Common myeloid progenitor, CD34-positive (primary cell): ENCODE data around the gene NTHL1.
A peak's percentile ranks its signal among the peaks of the same experiment; 100 is the strongest.

ENCODE experiments used
- CTCF ChIA-PET: fragments of 350-600 bp; sonication (Branson Sonifier 250); formaldehyde crosslinking; loops from one replicate; lab custom pipeline; 2021; ENCODE audit warnings: antibody characterized with exemption; lab: Charles Lee
- POLR2A ChIA-PET: fragments of 350-600 bp; sonication (Branson Sonifier 250); formaldehyde crosslinking; loops from one replicate; lab custom pipeline; 2021; ENCODE audit warnings: antibody characterized with exemption; lab: Charles Lee
- DNase-seq, 3 donors: peaks; one replicate each; pipeline versions ENCODE4 v3.0.0 to v3.0.0-alpha.2; 2013
- H3K27ac ChIP-seq, 2 experiments: 1 replicate in 1 of 2; 2 replicates in 1 of 2; pipeline ENCODE4 v1.7.0; 2013; ENCODE audit warnings: inconsistent platforms in 2 of 2, low read length in 2 of 2, mild to moderate bottlenecking in 2 of 2, low read depth in 1 of 2, moderate library complexity in 1 of 2; ENCODE audit not compliant: severe bottlenecking in 2 of 2, insufficient read depth in 1 of 2, poor library complexity in 1 of 2
- H3K27me3 ChIP-seq, 5 experiments: replicated peaks in 2 of 5; 1 replicate in 3 of 5; 2 replicates in 2 of 5; pipeline versions ENCODE4 v1.6.1 to v1.7.0; 2013; ENCODE audit warnings: low read length in 4 of 5, mild to moderate bottlenecking in 2 of 5, moderate library complexity in 2 of 5, inconsistent platforms in 1 of 5; ENCODE audit not compliant: insufficient read depth in 5 of 5, control insufficient read depth in 4 of 5
- H3K36me3 ChIP-seq, 4 experiments: 1 replicate in 2 of 4; 2 replicates in 2 of 4; pipeline versions ENCODE4 v1.6.1 to v1.7.0; 2013; ENCODE audit warnings: low read length in 3 of 4, control low read depth in 1 of 4, mild to moderate bottlenecking in 1 of 4; ENCODE audit not compliant: control insufficient read depth in 4 of 4, insufficient read depth in 4 of 4
- H3K4me1 ChIP-seq, 4 experiments: 1 replicate in 3 of 4; 2 replicates in 1 of 4; pipeline versions ENCODE4 v1.6.1 to v1.7.1; 2013; ENCODE audit warnings: low read length in 3 of 4, mild to moderate bottlenecking in 3 of 4, control low read depth in 1 of 4, inconsistent platforms in 1 of 4, moderate library complexity in 1 of 4; ENCODE audit not compliant: control insufficient read depth in 4 of 4, insufficient read depth in 4 of 4; ENCODE audit errors: control extremely low read depth in 1 of 4
- H3K4me3 ChIP-seq, 7 experiments: 1 replicate in 4 of 7; 2 replicates in 3 of 7; pipeline versions ENCODE4 v1.5.1 to v1.7.0; 2013; ENCODE audit warnings: mild to moderate bottlenecking in 7 of 7, low read length in 6 of 7, moderate library complexity in 6 of 7, inconsistent platforms in 2 of 7, low read depth in 2 of 7, control low read depth in 1 of 7; ENCODE audit not compliant: insufficient read depth in 4 of 7, control insufficient read depth in 1 of 7; ENCODE audit errors: extremely low read depth in 1 of 7
- H3K9me3 ChIP-seq, 5 experiments: 1 replicate in 4 of 5; 2 replicates in 1 of 5; pipeline versions ENCODE4 v1.6.1 to v1.7.1; 2013; ENCODE audit warnings: low read length in 4 of 5, mild to moderate bottlenecking in 2 of 5, inconsistent platforms in 1 of 5, low read depth in 1 of 5, moderate library complexity in 1 of 5; ENCODE audit not compliant: control insufficient read depth in 4 of 5, insufficient read depth in 2 of 5; ENCODE audit errors: control extremely low read depth in 1 of 5
- WGBS: methylation state at CpG from one replicate; pipeline ENCODE4 v1.1.5; 2013; ENCODE audit not compliant: insufficient coverage; 5-methylcytosine and 5-hydroxymethylcytosine counted together

NTHL1 gene

GRCh38 chr16:2092256-2092620, 44.6 kb upstream of the NTHL1 start:
- no peak for DNase-seq
- no peaks in the 10 kb centered on the region for H3K27me3 ChIP-seq
- H3K36me3 ChIP-seq: peaks cover 7 to 92% (median 57%) of the 10 kb centered on the region in 4 experiments
- over 99% methylated on average over 13 of the region's 16 CpGs for WGBS
- CTCF ChIA-PET: interaction anchor here (1.3 kb wide), 1 partner anchor 21 kb away, joined by 3 read pairs; no protein-coding TSS in a partner anchor
- H3K27ac ChIP-seq: no peak overlapping the region
- POLR2A ChIA-PET: no interaction called here
- H3K4me1 ChIP-seq: peaks cover 0 to 8% (median 0%) of the 10 kb centered on the region in 4 experiments
- no peak overlapping the region for H3K4me3 ChIP-seq
- no peaks in the 10 kb centered on the region for H3K9me3 ChIP-seq

- WGBS: 96% methylated on average over 49 of the region's 49 CpGs
- Histone ChIP-seq H3K9me3 (no peaks in the 10 kb centered on the region), H3K27me3 (no peaks in the 10 kb centered on the region), H3K4me1 (peaks cover 0 to 8% (median 0%) of the 10 kb centered on the region in 4 experiments), H3K4me3 (peak overlapping the region in 1 of 7 experiments; percentile 15), H3K27ac (no peak overlapping the region), H3K36me3 (peaks cover 7 to 92% (median 55%) of the 10 kb centered on the region in 4 experiments)
- ChIA-PET CTCF (interaction anchor here (1.3 kb wide), 1 partner anchor 21 kb away, joined by 3 read pairs; no protein-coding TSS in a partner anchor), POLR2A (no interaction called here)
- DNase-seq: no peak
Observed at GRCh38 chr16:2091547-2092255, 44.1 kb upstream of the NTHL1 start.

- peak in 1 of 3 donors; percentile 22 for DNase-seq
- Histone ChIP-seq H3K27ac (no peak overlapping the region), H3K36me3 (peaks cover 7 to 92% (median 56%) of the 10 kb centered on the region in 4 experiments), H3K27me3 (no peaks in the 10 kb centered on the region), H3K9me3 (no peaks in the 10 kb centered on the region), H3K4me3 (peak overlapping the region in 1 of 7 experiments; percentile 15), H3K4me1 (peaks cover 0 to 8% (median 0%) of the 10 kb centered on the region in 4 experiments)
- 86% methylated on average over 61 of the region's 101 CpGs for WGBS
- ChIA-PET CTCF (no interaction called here), POLR2A (no interaction called here)
Observed at GRCh38 chr16:2090777-2091546, 43.3 kb upstream of the NTHL1 start.

- ChIA-PET CTCF (no interaction called here), POLR2A (no interaction called here)
- Histone ChIP-seq H3K4me3 (no peak overlapping the region), H3K9me3 (no peaks in the 10 kb centered on the region), H3K27ac (no peak overlapping the region), H3K4me1 (peaks cover 0 to 8% (median 0%) of the 10 kb centered on the region in 4 experiments), H3K27me3 (no peaks in the 10 kb centered on the region), H3K36me3 (peaks cover 7 to 93% (median 54%) of the 10 kb centered on the region in 4 experiments)
- WGBS: 96% methylated on average over 14 of the region's 14 CpGs
- DNase-seq: no peak
Observed at GRCh38 chr16:2090481-2090776, 42.8 kb upstream of the NTHL1 start.

- Histone ChIP-seq H3K4me3 (no peak overlapping the region), H3K4me1 (peaks cover 0 to 8% (median 0%) of the 10 kb centered on the region in 4 experiments), H3K36me3 (peaks cover 7 to 93% (median 54%) of the 10 kb centered on the region in 4 experiments), H3K27ac (no peak overlapping the region), H3K9me3 (no peaks in the 10 kb centered on the region), H3K27me3 (no peaks in the 10 kb centered on the region)
- no peak for DNase-seq
- WGBS: 97% methylated on average over 39 of the region's 44 CpGs
- CTCF ChIA-PET: no interaction called here
- POLR2A ChIA-PET: no interaction called here
Observed at GRCh38 chr16:2089706-2090480, 42.3 kb upstream of the NTHL1 start.

GRCh38 chr16:2088759-2089358, 41.2 kb upstream of the NTHL1 start:
- ChIA-PET CTCF (interaction anchor here (0.5 to 1.7 kb wide), 3 partner anchors 18 to 375 kb away, joined by 3 to 5 read pairs (median 4); no protein-coding TSS in a partner anchor), POLR2A (no interaction called here)
- Histone ChIP-seq H3K27me3 (no peaks in the 10 kb centered on the region), H3K27ac (no peak overlapping the region), H3K4me3 (no peak overlapping the region), H3K36me3 (peaks cover 7 to 92% (median 58%) of the 10 kb centered on the region in 4 experiments), H3K4me1 (peaks cover 0 to 8% (median 0%) of the 10 kb centered on the region in 4 experiments), H3K9me3 (no peaks in the 10 kb centered on the region)
- WGBS: 90% methylated on average over 16 of the region's 20 CpGs
- no peak for DNase-seq
